HUES48 (cell line): ENCODE measurements around the gene STAT3.
A peak's percentile ranks its signal among the peaks of the same experiment; 100 is the strongest.

ENCODE experiments used
- H3K27ac ChIP-seq: one replicate; pipeline ENCODE4 v1.7.0; 2013; ENCODE audit warnings: low read depth, low read length, inconsistent platforms
- H3K27me3 ChIP-seq: 2 replicates; pipeline ENCODE4 v1.6.1; 2013; ENCODE audit warnings: mild to moderate bottlenecking, low read length; ENCODE audit not compliant: control insufficient read depth, insufficient read depth
- H3K36me3 ChIP-seq: 2 replicates; pipeline ENCODE4 v1.6.1; 2013; ENCODE audit warnings: low read length; ENCODE audit not compliant: control insufficient read depth, insufficient read depth
- H3K4me1 ChIP-seq: 2 replicates; pipeline ENCODE4 v1.6.1; 2013; ENCODE audit warnings: mild to moderate bottlenecking, low read length; ENCODE audit not compliant: control insufficient read depth, insufficient read depth
- H3K4me3 ChIP-seq: 2 replicates; pipeline ENCODE4 v1.5.1; 2013; ENCODE audit warnings: mild to moderate bottlenecking, low read depth, low read length
- H3K9ac ChIP-seq: 2 replicates; pipeline ENCODE4 v1.6.1; 2013; ENCODE audit warnings: mild to moderate bottlenecking, low read depth, low read length, moderate library complexity
- H3K9me3 ChIP-seq: 2 replicates; pipeline ENCODE4 v1.6.1; 2013; ENCODE audit warnings: low read length; ENCODE audit not compliant: control insufficient read depth, insufficient read depth

Gene STAT3

GRCh38 chr17:42312285-42313130, 75.7 kb downstream of the STAT3 start:
- H3K36me3 ChIP-seq, result peaks cover 32% of the 10 kb centered on the region
- H3K9ac ChIP-seq, result no peak overlapping the region
- peak overlapping the region; percentile 26; the same call in 1 of the 2 replicates for H3K4me3 ChIP-seq

GRCh38 chr17:42312035-42312284, 76.3 kb downstream of the STAT3 start:
- H3K36me3 ChIP-seq, result peaks cover 27% of the 10 kb centered on the region
- 0 out of 2 replicates have a peak overlapping the region, but pooled peaks have one; percentile 26 for H3K4me3 ChIP-seq
- peaks cover 13% of the 10 kb centered on the region for H3K4me1 ChIP-seq
- H3K9ac ChIP-seq, result no peak overlapping the region
- H3K9me3 ChIP-seq, result no peaks in the 10 kb centered on the region
- H3K27ac ChIP-seq, result peak overlapping the region; percentile 11
- no peaks in the 10 kb centered on the region for H3K27me3 ChIP-seq

More at GRCh38 chr17:42312285-42313130, 75.7 kb downstream of the STAT3 start:
- peak overlapping the region; percentile 11 for H3K27ac ChIP-seq
- H3K27me3 ChIP-seq, result no peaks in the 10 kb centered on the region
- H3K4me1 ChIP-seq, result peaks cover 13% of the 10 kb centered on the region
- no peaks in the 10 kb centered on the region for H3K9me3 ChIP-seq

GRCh38 chr17:42311240-42312034, 76.8 kb downstream of the STAT3 start:
- Histone ChIP-seq H3K36me3 (peaks cover 22% of the 10 kb centered on the region), H3K27me3 (no peaks in the 10 kb centered on the region), H3K4me3 (no peak overlapping the region), H3K9me3 (no peaks in the 10 kb centered on the region), H3K9ac (no peak overlapping the region), H3K27ac (no peak overlapping the region), H3K4me1 (peaks cover 13% of the 10 kb centered on the region)

GRCh38 chr17:42310787-42311215, 77.4 kb downstream of the STAT3 start:
- Histone ChIP-seq H3K27me3 (no peaks in the 10 kb centered on the region), H3K9ac (no peak overlapping the region), H3K36me3 (peaks cover 17% of the 10 kb centered on the region), H3K4me3 (no peak overlapping the region), H3K27ac (no peak overlapping the region), H3K4me1 (peaks cover 13% of the 10 kb centered on the region), H3K9me3 (no peaks in the 10 kb centered on the region)

- Histone ChIP-seq H3K9me3 (no peaks in the 10 kb centered on the region), H3K27ac (no peak overlapping the region), H3K4me1 (peaks cover 13% of the 10 kb centered on the region), H3K36me3 (peaks cover 11% of the 10 kb centered on the region), H3K4me3 (no peak overlapping the region), H3K27me3 (no peaks in the 10 kb centered on the region), H3K9ac (no peak overlapping the region)
These were observed 78.1 kb downstream of the STAT3 start for GRCh38 chr17:42309986-42310786.

- H3K9me3 ChIP-seq, result no peaks in the 10 kb centered on the region
- peaks cover 6% of the 10 kb centered on the region for H3K36me3 ChIP-seq
- peaks cover 13% of the 10 kb centered on the region for H3K4me1 ChIP-seq
- H3K27me3 ChIP-seq, result no peaks in the 10 kb centered on the region
- H3K9ac ChIP-seq, result no peak overlapping the region
- H3K27ac ChIP-seq, result no peak overlapping the region
- no peak overlapping the region for H3K4me3 ChIP-seq
These were observed 79.1 kb downstream of the STAT3 start for GRCh38 chr17:42309142-42309541.

GRCh38 chr17:42308446-42308845, 79.8 kb downstream of the STAT3 start:
- H3K9me3 ChIP-seq, result no peaks in the 10 kb centered on the region
- peaks cover 13% of the 10 kb centered on the region for H3K4me1 ChIP-seq
- H3K27ac ChIP-seq, result no peak overlapping the region

GRCh38 chr17:42307362-42307927, 80.8 kb downstream of the STAT3 start:
- Histone ChIP-seq H3K9me3 (no peaks in the 10 kb centered on the region), H3K36me3 (no peaks in the 10 kb centered on the region), H3K27me3 (no peaks in the 10 kb centered on the region), H3K4me1 (peaks cover 10% of the 10 kb centered on the region), H3K27ac (no peak overlapping the region), H3K4me3 (no peak overlapping the region), H3K9ac (no peak overlapping the region)

More at GRCh38 chr17:42308446-42308845, 79.8 kb downstream of the STAT3 start:
- Histone ChIP-seq H3K36me3 (no peaks in the 10 kb centered on the region), H3K27me3 (no peaks in the 10 kb centered on the region), H3K9ac (no peak overlapping the region), H3K4me3 (no peak overlapping the region)

GRCh38 chr17:42306385-42306667, 81.9 kb downstream of the STAT3 start:
- Histone ChIP-seq H3K9me3 (no peaks in the 10 kb centered on the region), H3K4me1 (no peaks in the 10 kb centered on the region; the same call in 1 of the 2 replicates), H3K4me3 (no peak overlapping the region), H3K36me3 (no peaks in the 10 kb centered on the region), H3K27ac (no peak overlapping the region), H3K27me3 (no peaks in the 10 kb centered on the region), H3K9ac (no peak overlapping the region)

- Histone ChIP-seq H3K4me1 (no peaks in the 10 kb centered on the region; the same call in 1 of the 2 replicates), H3K9ac (no peak overlapping the region), H3K36me3 (no peaks in the 10 kb centered on the region), H3K4me3 (no peak overlapping the region), H3K27ac (no peak overlapping the region), H3K27me3 (no peaks in the 10 kb centered on the region), H3K9me3 (no peaks in the 10 kb centered on the region)
These were observed 82.5 kb downstream of the STAT3 start for GRCh38 chr17:42305543-42306384.
